ENCODE data around the gene GCA. TPM values are rescaled to one million over a fixed set of nuclear protein-coding genes. Genes with fewer than 3 reads are reported as not detected.

The GCA gene
- 10 to 100 TPM; 22.5 to 56.6 TPM for total RNA-seq

GRCh38 chr2:162343824-162344616 is at the start of gene GCA:
Gene GCA (plus strand): TSS chr2:162344132. CDS start chr2:162344249, 117 bp downstream.
- Histone ChIP-seq H3K27me3 (replicated peaks; ENCODE audit: insufficient read depth) (no peaks in the 10 kb centered on the region), H3K9me3 (no peaks in the 10 kb centered on the region), H3K4me1 (ENCODE audit: control insufficient read depth in 1 of 2, low read depth in 2 of 2) (peaks cover 3 to 12% of the 10 kb centered on the region in 2 donors), H3K4me3 (peak within 1 kb of the TSS; percentile 87), H3K36me3 (no peaks in the 10 kb centered on the region), H3K27ac (peak within 1 kb of the TSS; percentile 60 to 64)
- TF ChIP-seq CTCF (IDR thresholded peaks at IDR 0.05), result no peak
- ATAC-seq (ENCODE audit: insufficient number of reproducible peaks, low FRiP score, low read depth) (peak; percentile 98), DNase-seq (ENCODE audit: low spot score) (peak; percentile 94)

- TF ChIP-seq CTCF (IDR thresholded peaks at IDR 0.05), result no peak
- Histone ChIP-seq H3K36me3 (no peaks in the 10 kb centered on the region), H3K27ac (no peak overlapping the region), H3K9me3 (no peaks in the 10 kb centered on the region), H3K4me1 (ENCODE audit: control insufficient read depth in 1 of 2, low read depth in 2 of 2) (peaks cover 0 to 6% of the 10 kb centered on the region in 2 donors), H3K4me3 (no peak overlapping the region), H3K27me3 (replicated peaks; ENCODE audit: insufficient read depth) (no peaks in the 10 kb centered on the region)
- DNase-seq (ENCODE audit: low spot score) (no peak), ATAC-seq (ENCODE audit: insufficient number of reproducible peaks, low FRiP score, low read depth) (no peak)
Measured at GRCh38 chr2:162295009-162295408, 48.9 kb upstream of the GCA start.

GRCh38 chr2:162297925-162298552 is 45.9 kb upstream of the GCA start:
- DNase-seq (ENCODE audit: low spot score), result peak; percentile 47
- no peak for ATAC-seq (ENCODE audit: insufficient number of reproducible peaks, low FRiP score, low read depth)
- Histone ChIP-seq H3K4me3 (no peak overlapping the region), H3K9me3 (no peaks in the 10 kb centered on the region), H3K27ac (no peak overlapping the region), H3K36me3 (no peaks in the 10 kb centered on the region), H3K27me3 (replicated peaks; ENCODE audit: insufficient read depth) (no peaks in the 10 kb centered on the region), H3K4me1 (ENCODE audit: control insufficient read depth in 1 of 2, low read depth in 2 of 2) (peaks cover 0 to 6% of the 10 kb centered on the region in 2 donors)
- peak; percentile 85 for TF ChIP-seq CTCF (IDR thresholded peaks at IDR 0.05)

GRCh38 chr2:162298669-162299335 is 45.1 kb upstream of the GCA start:
- H3K27me3 ChIP-seq (replicated peaks; ENCODE audit: insufficient read depth), result no peaks in the 10 kb centered on the region
- H3K9me3 ChIP-seq, result no peaks in the 10 kb centered on the region
- H3K4me3 ChIP-seq, result no peak overlapping the region
- no peak overlapping the region for H3K27ac ChIP-seq
- H3K36me3 ChIP-seq, result no peaks in the 10 kb centered on the region
- no peak for TF ChIP-seq CTCF (IDR thresholded peaks at IDR 0.05)
- DNase-seq (ENCODE audit: low spot score), result no peak
- ATAC-seq (ENCODE audit: insufficient number of reproducible peaks, low FRiP score, low read depth), result no peak
- H3K4me1 ChIP-seq (ENCODE audit: control insufficient read depth in 1 of 2, low read depth in 2 of 2), result no peaks in the 10 kb centered on the region

- ATAC-seq (ENCODE audit: insufficient number of reproducible peaks, low FRiP score, low read depth) (no peak), DNase-seq (ENCODE audit: low spot score) (no peak)
- Histone ChIP-seq H3K4me1 (ENCODE audit: control insufficient read depth in 1 of 2, low read depth in 2 of 2) (no peaks in the 10 kb centered on the region), H3K27me3 (replicated peaks; ENCODE audit: insufficient read depth) (no peaks in the 10 kb centered on the region), H3K4me3 (no peak overlapping the region), H3K9me3 (no peaks in the 10 kb centered on the region), H3K36me3 (no peaks in the 10 kb centered on the region), H3K27ac (no peak overlapping the region)
- TF ChIP-seq CTCF (IDR thresholded peaks at IDR 0.05), result no peak
Measured at GRCh38 chr2:162300266-162300665, 43.7 kb upstream of the GCA start.
